ENCODE measurements around the gene MYO18A.

The MYO18A gene

DNA sequence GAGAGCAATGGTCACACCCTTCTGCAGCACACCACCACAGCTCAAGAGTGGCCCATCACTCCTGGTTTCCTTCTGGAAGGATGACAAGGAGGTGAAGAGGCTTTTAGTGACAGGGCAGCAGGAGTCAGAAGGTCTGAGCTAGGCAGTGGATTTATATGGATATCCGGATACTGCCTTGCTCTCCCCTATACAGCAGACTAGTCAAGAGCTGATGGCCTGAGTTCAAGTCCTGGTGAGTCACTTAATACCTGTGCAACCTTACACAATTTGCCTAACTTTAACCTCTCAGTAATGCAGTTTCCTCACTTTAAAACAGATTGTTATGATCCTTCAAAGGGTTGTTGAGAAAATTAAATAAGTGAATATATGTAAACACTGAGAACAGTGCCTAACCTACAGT is 22.9 kb downstream of the MYO18A start:
- H3K4me3 ChIP-seq (ENCODE audit: low read depth, low read length) = no peak overlapping the region
- no peak for DNase-seq (ENCODE audit: low read depth, low spot score)
- in situ Hi-C loops (cut with HindIII; ENCODE audit: low sequenced_read_pairs) = no loop called here
- TF ChIP-seq, protein P1, sequence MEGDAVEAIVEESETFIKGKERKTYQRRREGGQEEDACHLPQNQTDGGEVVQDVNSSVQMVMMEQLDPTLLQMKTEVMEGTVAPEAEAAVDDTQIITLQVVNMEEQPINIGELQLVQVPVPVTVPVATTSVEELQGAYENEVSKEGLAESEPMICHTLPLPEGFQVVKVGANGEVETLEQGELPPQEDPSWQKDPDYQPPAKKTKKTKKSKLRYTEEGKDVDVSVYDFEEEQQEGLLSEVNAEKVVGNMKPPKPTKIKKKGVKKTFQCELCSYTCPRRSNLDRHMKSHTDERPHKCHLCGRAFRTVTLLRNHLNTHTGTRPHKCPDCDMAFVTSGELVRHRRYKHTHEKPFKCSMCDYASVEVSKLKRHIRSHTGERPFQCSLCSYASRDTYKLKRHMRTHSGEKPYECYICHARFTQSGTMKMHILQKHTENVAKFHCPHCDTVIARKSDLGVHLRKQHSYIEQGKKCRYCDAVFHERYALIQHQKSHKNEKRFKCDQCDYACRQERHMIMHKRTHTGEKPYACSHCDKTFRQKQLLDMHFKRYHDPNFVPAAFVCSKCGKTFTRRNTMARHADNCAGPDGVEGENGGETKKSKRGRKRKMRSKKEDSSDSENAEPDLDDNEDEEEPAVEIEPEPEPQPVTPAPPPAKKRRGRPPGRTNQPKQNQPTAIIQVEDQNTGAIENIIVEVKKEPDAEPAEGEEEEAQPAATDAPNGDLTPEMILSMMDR (IDR thresholded peaks at IDR 0.05; ENCODE audit: low read depth, low read length) = no peak

DNA sequence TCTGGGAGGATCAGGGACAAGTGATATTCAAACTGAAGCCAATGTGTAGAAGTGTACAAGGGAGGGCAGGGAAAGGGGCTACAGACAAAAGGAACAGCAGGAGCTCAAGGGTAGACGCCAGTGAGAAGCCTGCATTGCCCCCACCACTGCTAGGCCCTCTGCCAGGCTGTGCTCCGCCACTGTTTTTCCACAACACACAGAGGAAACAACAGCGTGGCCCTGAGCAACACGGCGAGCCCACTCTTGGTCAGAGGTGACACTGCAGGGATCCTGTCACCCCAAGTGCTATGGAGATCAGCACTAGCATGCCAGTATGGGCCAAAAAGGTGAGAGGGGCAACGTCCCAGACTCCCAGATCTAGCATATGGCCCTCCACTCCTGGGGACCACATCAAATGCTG is 23.4 kb downstream of the MYO18A start:
- in situ Hi-C loops (cut with HindIII; ENCODE audit: low sequenced_read_pairs) = no loop called here
- no peak for DNase-seq (ENCODE audit: low read depth, low spot score)
- no peak overlapping the region for H3K4me3 ChIP-seq (ENCODE audit: low read depth, low read length)
- TF ChIP-seq, protein P1 (IDR thresholded peaks at IDR 0.05; ENCODE audit: low read depth, low read length) = no peak

DNA sequence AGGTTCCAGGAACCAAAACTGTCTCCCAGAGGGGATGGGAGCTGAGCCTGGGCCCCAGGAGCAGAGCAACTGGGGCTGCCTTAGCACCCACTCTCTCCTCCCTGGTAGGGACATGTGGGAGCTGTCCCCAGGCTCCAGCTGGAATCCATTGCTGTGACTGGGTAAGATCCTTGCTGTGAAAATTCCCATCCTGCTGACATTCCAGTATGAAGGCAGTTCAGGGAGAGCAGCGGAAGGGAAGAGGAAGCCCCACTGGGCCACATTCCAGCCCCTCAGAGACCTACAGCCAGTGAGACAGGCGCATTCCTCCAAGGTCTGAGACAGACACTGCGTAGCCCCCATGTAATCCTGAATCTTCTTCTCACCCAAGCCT is 24.2 kb downstream of the MYO18A start:
- peak; percentile 49 for DNase-seq (ENCODE audit: low read depth, low spot score)
- in situ Hi-C loops (cut with HindIII; ENCODE audit: low sequenced_read_pairs) = no loop called here
- TF ChIP-seq, protein P1 (IDR thresholded peaks at IDR 0.05; ENCODE audit: low read depth, low read length) = no peak
- no peak overlapping the region for H3K4me3 ChIP-seq (ENCODE audit: low read depth, low read length)

DNA sequence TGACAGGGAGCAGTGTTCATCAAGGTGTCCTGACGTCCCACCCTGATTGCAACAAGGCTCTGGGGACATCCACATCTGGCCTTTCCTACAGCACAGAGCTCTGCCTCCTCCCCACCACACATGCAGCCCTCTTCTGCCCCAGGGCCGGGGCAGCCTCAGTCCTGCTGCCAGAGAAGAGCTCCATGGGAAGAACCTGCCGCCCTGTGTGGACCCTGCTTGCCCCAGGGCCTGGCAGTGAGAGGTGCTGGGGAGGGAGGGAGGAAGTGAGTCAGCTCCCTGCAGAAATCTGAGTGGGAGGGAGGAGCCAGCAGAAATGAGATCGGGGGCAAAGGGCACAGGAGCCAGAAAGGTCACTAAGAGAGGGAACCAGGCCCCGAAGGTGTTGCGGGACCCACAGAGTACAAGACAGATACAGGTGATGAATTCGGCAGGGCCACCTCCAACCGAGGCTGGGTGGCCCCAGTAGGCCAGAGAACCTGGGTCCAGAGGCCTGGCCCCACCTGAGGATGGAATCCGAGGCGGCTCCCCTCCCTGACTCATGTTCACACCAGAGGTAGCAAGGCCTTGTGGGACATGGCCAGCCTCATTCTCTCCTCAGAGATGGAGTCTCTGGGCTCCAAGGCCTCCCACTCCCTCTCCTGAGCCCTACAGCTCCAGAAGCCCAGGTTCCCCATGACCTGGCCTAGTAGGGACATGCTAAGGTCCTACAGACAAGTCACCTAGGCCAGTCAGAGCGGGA is 24.8 kb downstream of the MYO18A start:
- TF ChIP-seq, protein P1 (IDR thresholded peaks at IDR 0.05; ENCODE audit: low read depth, low read length) = no peak
- no peak for DNase-seq (ENCODE audit: low read depth, low spot score)
- in situ Hi-C loops (cut with HindIII; ENCODE audit: low sequenced_read_pairs) = no loop called here
- H3K4me3 ChIP-seq (ENCODE audit: low read depth, low read length) = no peak overlapping the region

DNA sequence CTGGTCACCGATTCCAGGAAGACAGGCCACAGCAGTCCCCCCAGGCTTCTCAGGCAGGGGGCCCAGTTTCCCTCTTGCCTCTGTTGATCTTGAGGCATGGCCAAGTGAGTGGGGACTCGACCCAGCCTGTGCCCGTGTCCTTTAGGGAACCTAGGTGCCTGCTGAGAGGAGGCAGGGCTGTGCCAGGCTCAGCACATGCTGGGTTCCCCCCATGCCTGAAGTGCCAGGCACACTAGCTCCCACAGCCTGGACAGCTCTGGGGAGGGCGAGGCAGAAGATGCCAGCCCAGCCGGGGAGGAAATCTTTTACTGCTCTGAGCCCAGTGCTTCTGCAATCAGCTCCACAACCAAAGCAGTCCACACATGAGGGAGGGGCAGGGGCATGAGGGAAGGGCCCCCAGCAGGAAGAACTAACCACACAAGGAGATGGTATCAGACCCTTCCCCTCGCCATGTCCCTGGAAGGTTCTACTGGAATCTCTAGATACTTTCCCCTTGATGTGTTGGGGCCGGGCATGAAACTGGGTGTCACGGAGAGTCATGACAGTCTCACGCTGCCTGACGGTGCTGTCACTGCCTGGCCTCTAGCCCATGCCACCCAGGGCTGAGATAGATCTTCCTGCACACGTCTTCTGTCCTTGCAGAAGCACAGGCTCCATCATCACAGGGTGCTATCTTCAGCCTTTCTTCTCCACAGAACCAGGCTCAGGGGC is 25.5 kb downstream of the MYO18A start:
- no peak for DNase-seq (ENCODE audit: low read depth, low spot score)
- in situ Hi-C loops (cut with HindIII; ENCODE audit: low sequenced_read_pairs) = no loop called here
- H3K4me3 ChIP-seq (ENCODE audit: low read depth, low read length) = no peak overlapping the region
- TF ChIP-seq, protein P1 (IDR thresholded peaks at IDR 0.05; ENCODE audit: low read depth, low read length) = no peak

DNA sequence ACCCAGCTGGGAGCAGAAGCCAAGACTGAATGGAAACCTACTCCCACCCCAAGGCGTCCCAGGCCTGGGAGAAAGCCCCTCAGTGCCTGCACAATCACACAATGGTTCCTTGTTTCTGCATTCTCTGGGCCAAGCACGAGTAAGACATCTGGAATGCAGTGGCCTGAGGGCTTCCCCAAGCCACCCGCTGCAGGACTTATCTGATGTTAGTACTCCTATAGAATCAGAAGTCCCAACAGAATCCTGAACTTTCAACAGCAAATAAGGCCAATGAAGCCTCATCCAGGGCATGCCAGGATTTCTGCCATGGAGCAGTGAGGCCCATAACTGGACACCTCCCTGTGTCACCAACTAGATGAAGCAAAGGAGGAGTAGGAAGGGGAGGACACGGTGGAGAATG is 28.6 kb downstream of the MYO18A start:
- TF ChIP-seq, protein P1 (IDR thresholded peaks at IDR 0.05; ENCODE audit: low read depth, low read length) = no peak
- peak; percentile 55 for DNase-seq (ENCODE audit: low read depth, low spot score)
- in situ Hi-C loops (cut with HindIII; ENCODE audit: low sequenced_read_pairs) = no loop called here
- H3K4me3 ChIP-seq (ENCODE audit: low read depth, low read length) = no peak overlapping the region
